ENCODE results near the gene ADPRM. TPM values are rescaled to one million over a fixed set of nuclear protein-coding genes. Genes with fewer than 3 reads are reported as not detected.

The ADPRM gene
- total RNA-seq, 1 donor from 2014 or later = 8.9 TPM

GRCh38 chr17:10661437-10661836, 36.0 kb upstream of the ADPRM start:
- no peak overlapping the region for H3K4me3 ChIP-seq
- no peaks in the 10 kb centered on the region for H3F3A ChIP-seq (ENCODE audit: low read depth)
- H3K9ac ChIP-seq = no peak overlapping the region
- Mint-ChIP-seq H3K4me1 (peaks cover 3% of the 10 kb centered on the region), H3K27ac (no peak overlapping the region), H3K27me3 (ENCODE audit: insufficient read depth, low read depth) (peaks cover 6% of the 10 kb centered on the region), H3K36me3 (no peaks in the 10 kb centered on the region), H3K4me3 (peak overlapping the region; percentile 38), H3K9me3 (no peaks in the 10 kb centered on the region)
- DNase-seq (ENCODE audit: low spot score) = peak; percentile 63
- TF ChIP-seq, protein P1, sequence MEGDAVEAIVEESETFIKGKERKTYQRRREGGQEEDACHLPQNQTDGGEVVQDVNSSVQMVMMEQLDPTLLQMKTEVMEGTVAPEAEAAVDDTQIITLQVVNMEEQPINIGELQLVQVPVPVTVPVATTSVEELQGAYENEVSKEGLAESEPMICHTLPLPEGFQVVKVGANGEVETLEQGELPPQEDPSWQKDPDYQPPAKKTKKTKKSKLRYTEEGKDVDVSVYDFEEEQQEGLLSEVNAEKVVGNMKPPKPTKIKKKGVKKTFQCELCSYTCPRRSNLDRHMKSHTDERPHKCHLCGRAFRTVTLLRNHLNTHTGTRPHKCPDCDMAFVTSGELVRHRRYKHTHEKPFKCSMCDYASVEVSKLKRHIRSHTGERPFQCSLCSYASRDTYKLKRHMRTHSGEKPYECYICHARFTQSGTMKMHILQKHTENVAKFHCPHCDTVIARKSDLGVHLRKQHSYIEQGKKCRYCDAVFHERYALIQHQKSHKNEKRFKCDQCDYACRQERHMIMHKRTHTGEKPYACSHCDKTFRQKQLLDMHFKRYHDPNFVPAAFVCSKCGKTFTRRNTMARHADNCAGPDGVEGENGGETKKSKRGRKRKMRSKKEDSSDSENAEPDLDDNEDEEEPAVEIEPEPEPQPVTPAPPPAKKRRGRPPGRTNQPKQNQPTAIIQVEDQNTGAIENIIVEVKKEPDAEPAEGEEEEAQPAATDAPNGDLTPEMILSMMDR (IDR thresholded peaks at IDR 0.05) = no peak
- no peak overlapping the region for H3K27ac ChIP-seq
- H3K4me1 ChIP-seq = peaks cover 11% of the 10 kb centered on the region
- no peaks in the 10 kb centered on the region for H3K79me2 ChIP-seq (ENCODE audit: low read depth)
- no peaks in the 10 kb centered on the region for H3K27me3 ChIP-seq
- no peaks in the 10 kb centered on the region for H3K36me3 ChIP-seq
- peak overlapping the region; percentile 38 for H3K4me2 ChIP-seq
- H4K20me1 ChIP-seq (ENCODE audit: low read depth) = no peaks in the 10 kb centered on the region
- no peak overlapping the region for H2AFZ ChIP-seq (replicated peaks)
- H3K9me3 ChIP-seq (ENCODE audit: low read depth) = no peaks in the 10 kb centered on the region

DNA sequence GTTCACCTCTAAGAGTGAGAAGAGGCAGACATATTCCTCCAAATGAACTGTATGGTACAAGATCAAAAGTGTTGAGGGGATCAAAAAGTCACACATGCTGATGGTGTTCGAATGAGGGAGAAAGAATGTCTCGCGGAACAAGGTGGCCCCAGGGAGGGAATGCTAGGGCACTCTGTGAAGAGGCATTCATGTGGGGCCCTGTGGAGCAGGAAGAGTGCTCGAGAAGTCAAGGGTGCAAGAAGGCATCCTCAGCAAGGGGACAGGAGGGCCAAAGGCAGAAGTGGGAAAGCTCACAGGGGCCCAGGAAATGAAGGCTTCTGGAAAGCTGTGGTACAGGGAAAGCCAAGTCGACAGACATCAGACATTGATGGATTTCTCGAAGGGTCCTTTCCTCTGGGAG, 34.2 kb upstream of the ADPRM start:
- H3K4me3 Mint-ChIP-seq = no peak overlapping the region
- H3K4me1 ChIP-seq = peaks cover 7% of the 10 kb centered on the region
- H3K9me3 ChIP-seq (ENCODE audit: low read depth) = no peaks in the 10 kb centered on the region
- no peak overlapping the region for H2AFZ ChIP-seq (replicated peaks)
- no peak overlapping the region for H3K27ac Mint-ChIP-seq
- no peaks in the 10 kb centered on the region for H3F3A ChIP-seq (ENCODE audit: low read depth)
- peaks cover 6% of the 10 kb centered on the region for H3K27me3 Mint-ChIP-seq (ENCODE audit: insufficient read depth, low read depth)
- H3K4me2 ChIP-seq = no peak overlapping the region
- H3K9me3 Mint-ChIP-seq = no peaks in the 10 kb centered on the region
- DNase-seq (ENCODE audit: low spot score) = no peak
- no peaks in the 10 kb centered on the region for H3K36me3 ChIP-seq
- H3K9ac ChIP-seq = no peak overlapping the region
- H3K27me3 ChIP-seq = no peaks in the 10 kb centered on the region
- no peaks in the 10 kb centered on the region for H3K79me2 ChIP-seq (ENCODE audit: low read depth)
- H3K27ac ChIP-seq = no peak overlapping the region
- TF ChIP-seq EZH2 (IDR thresholded peaks at IDR 0.05) = no peak
- TF ChIP-seq, protein P1 (IDR thresholded peaks at IDR 0.05) = no peak
- TF ChIP-seq EZH2phosphoT487 (IDR thresholded peaks at IDR 0.05) = no peak
- H3K4me3 ChIP-seq = no peak overlapping the region
- H3K36me3 Mint-ChIP-seq = no peaks in the 10 kb centered on the region
- peaks cover 3% of the 10 kb centered on the region for H3K4me1 Mint-ChIP-seq
- H4K20me1 ChIP-seq (ENCODE audit: low read depth) = no peaks in the 10 kb centered on the region

DNA sequence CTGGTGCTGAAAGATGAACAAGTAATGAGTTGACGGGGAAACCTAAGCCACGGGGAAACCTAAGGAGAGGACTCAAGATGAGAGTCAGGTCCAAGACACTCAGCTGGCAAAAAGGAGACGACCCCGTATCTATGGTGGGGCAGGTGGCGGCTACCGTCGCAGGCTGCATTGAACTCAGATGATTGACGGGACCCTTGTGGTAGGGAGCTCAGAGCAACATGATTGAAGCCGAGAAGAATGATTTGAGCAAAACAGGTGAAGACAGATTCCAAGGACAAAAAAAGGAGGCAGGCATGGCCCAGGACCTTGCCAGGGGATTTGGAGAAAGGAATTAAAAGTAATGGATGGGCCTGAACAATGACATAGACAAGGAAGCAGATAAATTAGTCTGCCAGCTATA, 32.8 kb upstream of the ADPRM start:
- Histone ChIP-seq H3K4me1 (peaks cover 7% of the 10 kb centered on the region), H3K27ac (no peak overlapping the region), H3K4me2 (no peak overlapping the region), H3K9me3 (ENCODE audit: low read depth) (no peaks in the 10 kb centered on the region), H3K9ac (no peak overlapping the region), H3K4me3 (no peak overlapping the region), H3K27me3 (no peaks in the 10 kb centered on the region), H3K79me2 (ENCODE audit: low read depth) (no peaks in the 10 kb centered on the region), H3K36me3 (no peaks in the 10 kb centered on the region), H2AFZ (replicated peaks) (no peak overlapping the region), H4K20me1 (ENCODE audit: low read depth) (no peaks in the 10 kb centered on the region), H3F3A (ENCODE audit: low read depth) (no peaks in the 10 kb centered on the region)
- Mint-ChIP-seq H3K4me1 (peaks cover 3% of the 10 kb centered on the region), H3K9me3 (no peaks in the 10 kb centered on the region), H3K27ac (no peak overlapping the region), H3K4me3 (no peak overlapping the region), H3K27me3 (ENCODE audit: insufficient read depth, low read depth) (peaks cover 6% of the 10 kb centered on the region), H3K36me3 (no peaks in the 10 kb centered on the region)
- no peak for DNase-seq (ENCODE audit: low spot score)
- TF ChIP-seq, protein P1 (IDR thresholded peaks at IDR 0.05) = no peak
- TF ChIP-seq EZH2 (IDR thresholded peaks at IDR 0.05) = no peak
- no peak for TF ChIP-seq EZH2phosphoT487 (IDR thresholded peaks at IDR 0.05)

DNA sequence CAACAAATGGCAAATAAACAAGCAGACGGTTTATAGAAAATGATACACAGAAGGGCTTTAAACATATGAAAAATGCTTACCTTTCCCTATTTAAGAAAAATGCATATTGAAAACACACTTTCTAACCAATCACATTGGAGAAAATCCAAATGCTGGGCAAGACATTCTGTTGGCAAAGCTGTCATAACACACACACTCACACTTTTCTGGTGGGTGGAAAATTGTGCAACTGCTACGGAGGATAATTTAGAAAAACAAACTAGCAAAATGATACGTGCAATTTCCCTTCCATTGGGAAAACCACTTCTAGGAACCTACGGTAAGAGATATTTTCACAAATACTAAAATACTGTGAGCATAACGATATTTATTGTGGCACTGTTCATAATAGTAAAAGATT, 30.5 kb upstream of the ADPRM start:
- no peaks in the 10 kb centered on the region for H3K36me3 ChIP-seq
- no peak overlapping the region for H3K27ac ChIP-seq
- Mint-ChIP-seq H3K36me3 (no peaks in the 10 kb centered on the region), H3K9me3 (no peaks in the 10 kb centered on the region), H3K4me1 (no peaks in the 10 kb centered on the region), H3K4me3 (no peak overlapping the region), H3K27me3 (ENCODE audit: insufficient read depth, low read depth) (peaks cover 4% of the 10 kb centered on the region), H3K27ac (no peak overlapping the region)
- no peaks in the 10 kb centered on the region for H4K20me1 ChIP-seq (ENCODE audit: low read depth)
- H3K27me3 ChIP-seq = no peaks in the 10 kb centered on the region
- no peaks in the 10 kb centered on the region for H3K79me2 ChIP-seq (ENCODE audit: low read depth)
- DNase-seq (ENCODE audit: low spot score) = no peak
- H3F3A ChIP-seq (ENCODE audit: low read depth) = no peaks in the 10 kb centered on the region
- H3K4me1 ChIP-seq = no peaks in the 10 kb centered on the region
- H3K9me3 ChIP-seq (ENCODE audit: low read depth) = no peaks in the 10 kb centered on the region
- H2AFZ ChIP-seq (replicated peaks) = no peak overlapping the region
- H3K4me3 ChIP-seq = no peak overlapping the region
- H3K4me2 ChIP-seq = no peak overlapping the region
- H3K9ac ChIP-seq = no peak overlapping the region
- TF ChIP-seq EZH2 (IDR thresholded peaks at IDR 0.05) (no peak), EZH2phosphoT487 (IDR thresholded peaks at IDR 0.05) (no peak)
- TF ChIP-seq, protein P1 (IDR thresholded peaks at IDR 0.05) = no peak

All from neural progenitor cell (in vitro differentiated cells).